Astrocyte (in vitro differentiated cells and primary cell): Measurements from ENCODE around the gene TP53RK.

Experiments used
- EZH2 ChIP-seq: IDR thresholded peaks from 2 replicates; pipeline ENCODE4 v1.6.1; 2012; ENCODE audit warnings: mild to moderate bottlenecking, low read length, inconsistent platforms; ENCODE audit not compliant: insufficient read depth
- TF ChIP-seq, protein P1 (sequence below): IDR thresholded peaks from 2 replicates; pipeline ENCODE4 v1.5.1; 2011; ENCODE audit warnings: low read depth, mild to moderate bottlenecking, inconsistent platforms, low read length, moderate library complexity; ENCODE audit not compliant: insufficient read depth

DNA sequence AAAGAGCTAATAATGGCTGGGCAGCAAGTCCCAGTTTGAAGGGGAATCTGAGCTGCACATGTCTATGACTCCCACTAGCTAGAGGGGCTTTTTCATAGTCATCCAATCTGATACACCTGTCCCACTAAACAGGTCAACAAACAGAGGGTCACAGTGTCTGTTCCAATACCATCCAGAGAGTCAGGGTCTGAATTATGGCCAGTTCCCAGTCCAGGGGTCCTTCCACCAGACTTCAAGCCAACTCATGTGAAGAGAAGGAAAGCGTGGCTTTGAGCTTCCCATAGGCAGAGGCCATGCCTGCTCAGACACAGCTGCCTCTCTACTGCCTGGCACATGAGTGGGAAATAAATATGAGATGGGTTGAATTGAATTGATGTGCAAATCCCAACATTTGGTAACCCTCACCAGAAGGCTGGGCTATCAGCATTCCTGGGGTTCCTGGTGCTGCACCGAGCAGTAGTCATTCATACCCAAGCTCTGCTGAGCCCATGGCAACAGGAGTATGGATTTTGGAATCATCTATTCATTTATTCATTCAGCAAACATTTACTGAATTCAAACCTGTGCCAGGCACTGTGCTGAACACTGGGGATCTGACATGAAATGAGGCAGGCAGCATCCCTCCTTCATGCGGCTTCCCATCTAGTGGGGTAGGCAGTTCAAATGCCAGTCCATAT is 17.2 kb downstream of the TP53RK start:
- TF ChIP-seq, protein P1, sequence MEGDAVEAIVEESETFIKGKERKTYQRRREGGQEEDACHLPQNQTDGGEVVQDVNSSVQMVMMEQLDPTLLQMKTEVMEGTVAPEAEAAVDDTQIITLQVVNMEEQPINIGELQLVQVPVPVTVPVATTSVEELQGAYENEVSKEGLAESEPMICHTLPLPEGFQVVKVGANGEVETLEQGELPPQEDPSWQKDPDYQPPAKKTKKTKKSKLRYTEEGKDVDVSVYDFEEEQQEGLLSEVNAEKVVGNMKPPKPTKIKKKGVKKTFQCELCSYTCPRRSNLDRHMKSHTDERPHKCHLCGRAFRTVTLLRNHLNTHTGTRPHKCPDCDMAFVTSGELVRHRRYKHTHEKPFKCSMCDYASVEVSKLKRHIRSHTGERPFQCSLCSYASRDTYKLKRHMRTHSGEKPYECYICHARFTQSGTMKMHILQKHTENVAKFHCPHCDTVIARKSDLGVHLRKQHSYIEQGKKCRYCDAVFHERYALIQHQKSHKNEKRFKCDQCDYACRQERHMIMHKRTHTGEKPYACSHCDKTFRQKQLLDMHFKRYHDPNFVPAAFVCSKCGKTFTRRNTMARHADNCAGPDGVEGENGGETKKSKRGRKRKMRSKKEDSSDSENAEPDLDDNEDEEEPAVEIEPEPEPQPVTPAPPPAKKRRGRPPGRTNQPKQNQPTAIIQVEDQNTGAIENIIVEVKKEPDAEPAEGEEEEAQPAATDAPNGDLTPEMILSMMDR: no peak
- TF ChIP-seq EZH2: no peak
